GM21825 (cell line): ENCODE measurements around the gene ALKBH1.

ENCODE experiments used
- ATAC-seq: cut with Tn5 transposase; IDR thresholded peaks from one replicate; pipeline ENCODE4 v1.9.1; 2021; ENCODE audit warnings: mild to moderate bottlenecking, moderate library complexity; ENCODE audit not compliant: unreplicated experiment

The ALKBH1 gene

DNA sequence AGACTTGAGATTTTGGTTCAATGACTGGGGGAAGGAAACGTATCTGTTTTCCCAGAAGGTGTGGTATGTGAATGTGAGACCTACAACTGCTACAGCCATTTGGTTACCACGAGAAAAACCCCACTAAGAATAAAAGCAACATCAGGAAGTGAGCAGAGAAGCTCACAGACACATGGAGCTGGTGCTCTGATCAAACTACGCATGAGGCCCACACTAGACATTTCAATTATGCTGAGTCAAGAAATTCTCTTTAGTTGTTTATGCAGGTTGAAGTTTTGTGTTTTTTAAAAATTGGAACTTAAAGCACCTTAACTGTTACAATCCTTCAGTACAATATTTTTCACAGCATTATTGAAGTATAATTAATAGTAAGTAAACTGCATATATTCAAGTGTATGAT, 82.5 kb downstream of the ALKBH1 start:
- ATAC-seq = no peak

- ATAC-seq = no peak
Observed at GRCh38 chr14:77623201-77623600, 84.6 kb downstream of the ALKBH1 start.
